ENCODE data around the gene KLHL35. TPM values are rescaled to one million over a fixed set of nuclear protein-coding genes. Genes with fewer than 3 reads are reported as not detected.

Gene KLHL35
- total and polyA plus RNA-seq, 4 donors = 6.1 to 23.3 (median 11.6) TPM

DNA sequence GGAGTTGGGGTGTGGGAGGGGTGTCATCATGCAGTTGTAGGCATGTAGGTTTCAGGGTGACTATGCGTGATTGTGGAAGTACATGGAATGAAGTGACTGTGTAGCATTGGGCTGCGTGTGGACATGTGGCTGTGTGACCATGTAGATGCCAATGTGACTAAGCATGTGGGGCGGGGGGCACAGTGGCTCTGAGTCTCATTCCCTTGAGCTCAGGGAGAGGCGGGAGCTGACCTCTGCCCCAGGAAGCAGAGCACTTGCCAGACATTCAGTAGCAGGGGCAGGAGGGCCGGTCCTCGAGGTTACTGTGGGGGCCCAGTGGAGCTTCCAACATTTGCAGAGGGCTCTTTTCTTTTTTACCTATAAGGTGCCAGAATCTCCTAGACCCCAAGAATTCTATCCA is 440 bp upstream of the KLHL35 start:
- peaks cover 2% of the 10 kb centered on the region for H3K9me3 ChIP-seq (ENCODE audit: control insufficient read depth, insufficient read depth, low read length)
- 64% methylated on average over 4 of the region's 6 CpGs for WGBS (ENCODE audit: insufficient coverage)
- peaks cover 36% of the 10 kb centered on the region for H3K27me3 ChIP-seq (ENCODE audit: control insufficient read depth, insufficient read depth, low read length)
- peak overlapping the region; percentile 22 for H3K4me3 ChIP-seq (ENCODE audit: low read depth, low read length)
- peaks cover 29% of the 10 kb centered on the region for H3K36me3 ChIP-seq (ENCODE audit: control insufficient read depth, insufficient read depth, low read length)
- no peak overlapping the region for H3K27ac ChIP-seq (ENCODE audit: low read depth, low read length)
- no peak for DNase-seq (ENCODE audit: low read depth in 4 of 6, low spot score in 6 of 6)
- H3K4me1 ChIP-seq (ENCODE audit: control insufficient read depth, insufficient read depth, low read length) = peaks cover 39% of the 10 kb centered on the region

DNA sequence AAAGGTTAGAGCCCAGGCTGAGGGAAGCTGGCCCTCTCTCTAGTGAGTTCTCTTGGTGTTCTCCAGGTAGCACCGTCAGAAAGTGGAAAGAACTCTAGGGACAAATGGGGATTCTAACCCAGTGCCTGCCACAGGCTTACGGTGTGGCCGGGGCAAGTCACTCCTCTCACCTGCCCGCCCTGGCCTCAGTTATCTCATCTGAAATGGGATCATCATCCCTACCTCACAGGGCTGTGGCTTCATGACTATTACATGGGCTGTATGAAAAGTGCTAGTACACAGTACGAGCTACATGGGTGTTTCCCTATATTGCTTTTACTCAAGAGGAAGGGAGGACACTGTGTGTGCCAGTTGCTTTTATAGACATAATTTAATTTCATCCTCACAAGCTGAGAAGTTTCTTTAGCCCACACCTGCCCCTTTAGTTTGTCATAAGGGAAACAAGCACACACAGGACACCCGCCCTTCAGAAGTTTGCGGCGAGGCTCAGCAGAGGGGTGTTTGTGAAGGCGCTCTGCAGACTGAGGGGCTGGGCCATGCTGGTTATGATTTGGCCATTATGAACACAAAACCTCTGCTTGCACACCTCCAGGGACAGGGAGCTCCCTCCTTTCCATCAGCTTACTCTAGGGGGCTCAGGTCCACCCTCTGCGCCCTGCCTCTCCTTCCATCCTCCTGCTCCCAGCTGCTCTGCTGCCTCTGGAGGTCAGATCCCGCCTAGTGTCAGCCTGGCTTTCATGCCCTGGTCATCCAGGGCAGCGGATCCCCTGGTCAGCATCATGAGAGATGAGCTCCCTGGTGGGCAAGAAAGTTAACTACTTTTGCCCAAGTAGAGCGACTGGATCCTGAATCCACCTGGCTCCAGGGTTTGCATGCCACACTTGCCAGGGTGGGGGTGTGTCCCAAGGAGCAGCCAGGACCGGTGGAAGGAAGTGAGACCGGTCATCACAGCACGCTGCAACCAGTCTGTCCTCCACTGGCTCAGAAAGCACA is 1.2 kb downstream of the KLHL35 start:
- Histone ChIP-seq H3K36me3 (ENCODE audit: control insufficient read depth, insufficient read depth, low read length) (peaks cover 26% of the 10 kb centered on the region), H3K4me1 (ENCODE audit: control insufficient read depth, insufficient read depth, low read length) (peaks cover 39% of the 10 kb centered on the region), H3K27ac (ENCODE audit: low read depth, low read length) (no peak overlapping the region), H3K4me3 (ENCODE audit: low read depth, low read length) (no peak overlapping the region), H3K27me3 (ENCODE audit: control insufficient read depth, insufficient read depth, low read length) (peaks cover 36% of the 10 kb centered on the region), H3K9me3 (ENCODE audit: control insufficient read depth, insufficient read depth, low read length) (peaks cover 2% of the 10 kb centered on the region)
- WGBS (ENCODE audit: insufficient coverage) = 45% methylated on average over 9 of the region's 16 CpGs
- peak in 1 of 6 donors; percentile 48 for DNase-seq (ENCODE audit: low read depth in 4 of 6, low spot score in 6 of 6)

DNA sequence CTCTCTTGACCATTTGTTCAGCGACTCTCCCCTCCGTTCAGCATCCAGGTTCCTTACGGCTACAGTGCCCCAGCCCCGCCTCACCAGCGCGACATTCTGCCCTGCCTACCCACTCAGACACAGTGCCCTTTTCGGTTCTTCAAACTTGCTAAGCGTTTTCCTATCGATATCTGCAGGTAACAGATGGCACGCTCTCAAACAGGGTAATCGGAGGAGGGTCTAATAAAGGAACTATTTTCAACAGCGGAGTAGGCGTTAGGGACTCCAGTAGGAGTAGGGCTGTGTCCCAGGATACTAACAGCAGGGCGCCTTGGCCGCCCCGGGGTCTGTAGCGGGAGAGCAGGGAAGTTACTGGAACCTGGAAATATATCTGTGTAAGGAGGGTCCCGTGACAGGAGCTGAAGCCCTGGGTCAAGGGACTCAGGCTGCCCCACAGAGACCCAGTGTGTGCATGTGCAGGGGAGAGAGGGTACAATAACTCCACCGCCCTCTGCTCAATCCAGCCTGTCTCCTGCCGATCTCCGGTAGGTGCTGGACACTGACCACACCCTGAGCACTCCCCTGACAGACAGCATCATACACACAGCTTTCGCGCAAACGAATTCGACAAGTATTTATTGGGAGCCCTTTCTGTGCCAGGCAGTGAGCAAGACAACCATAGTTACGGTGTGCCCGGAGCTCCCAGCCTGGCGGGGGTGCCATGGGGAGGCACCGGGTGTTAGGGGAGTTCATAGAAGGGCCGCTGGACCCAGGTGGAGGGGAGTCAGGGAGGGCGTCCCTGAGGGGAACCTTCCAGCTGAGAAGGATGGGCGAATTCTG is 2.1 kb downstream of the KLHL35 start:
- Histone ChIP-seq H3K36me3 (ENCODE audit: control insufficient read depth, insufficient read depth, low read length) (peaks cover 21% of the 10 kb centered on the region), H3K4me3 (ENCODE audit: low read depth, low read length) (peak overlapping the region; percentile 31), H3K27ac (ENCODE audit: low read depth, low read length) (no peak overlapping the region), H3K9me3 (ENCODE audit: control insufficient read depth, insufficient read depth, low read length) (peaks cover 2% of the 10 kb centered on the region), H3K4me1 (ENCODE audit: control insufficient read depth, insufficient read depth, low read length) (peaks cover 39% of the 10 kb centered on the region), H3K27me3 (ENCODE audit: control insufficient read depth, insufficient read depth, low read length) (peaks cover 36% of the 10 kb centered on the region)
- WGBS (ENCODE audit: insufficient coverage) = 18% methylated on average over 27 of the region's 32 CpGs
- peak in 2 of 6 donors; percentile 69 to 79 for DNase-seq (ENCODE audit: low read depth in 4 of 6, low spot score in 6 of 6)

- Histone ChIP-seq H3K4me1 (ENCODE audit: control insufficient read depth, insufficient read depth, low read length) (peaks cover 39% of the 10 kb centered on the region), H3K36me3 (ENCODE audit: control insufficient read depth, insufficient read depth, low read length) (peaks cover 18% of the 10 kb centered on the region), H3K4me3 (ENCODE audit: low read depth, low read length) (peak overlapping the region; percentile 31), H3K27me3 (ENCODE audit: control insufficient read depth, insufficient read depth, low read length) (peaks cover 36% of the 10 kb centered on the region), H3K27ac (ENCODE audit: low read depth, low read length) (no peak overlapping the region), H3K9me3 (ENCODE audit: control insufficient read depth, insufficient read depth, low read length) (peaks cover 2% of the 10 kb centered on the region)
- under 1% methylated on average over 134 of the region's 134 CpGs for WGBS (ENCODE audit: insufficient coverage)
- DNase-seq (ENCODE audit: low read depth in 4 of 6, low spot score in 6 of 6) = peak in 4 of 6 donors; percentile 32 to 92 (median 70)
These were observed 2.9 kb downstream of the KLHL35 start for GRCh38 chr11:75429902-75430713.

- Histone ChIP-seq H3K27me3 (ENCODE audit: control insufficient read depth, insufficient read depth, low read length) (peaks cover 36% of the 10 kb centered on the region), H3K36me3 (ENCODE audit: control insufficient read depth, insufficient read depth, low read length) (peaks cover 14% of the 10 kb centered on the region), H3K4me3 (ENCODE audit: low read depth, low read length) (peak overlapping the region; percentile 13), H3K9me3 (ENCODE audit: control insufficient read depth, insufficient read depth, low read length) (peaks cover 2% of the 10 kb centered on the region), H3K4me1 (ENCODE audit: control insufficient read depth, insufficient read depth, low read length) (peaks cover 39% of the 10 kb centered on the region), H3K27ac (ENCODE audit: low read depth, low read length) (no peak overlapping the region)
- WGBS (ENCODE audit: insufficient coverage) = 15% methylated on average over 25 of the region's 25 CpGs
- no peak for DNase-seq (ENCODE audit: low read depth in 4 of 6, low spot score in 6 of 6)
These were observed 3.4 kb downstream of the KLHL35 start for GRCh38 chr11:75429641-75429901.

- peaks cover 16% of the 10 kb centered on the region for H3K36me3 ChIP-seq (ENCODE audit: control insufficient read depth, insufficient read depth, low read length)
- H3K9me3 ChIP-seq (ENCODE audit: control insufficient read depth, insufficient read depth, low read length) = peaks cover 2% of the 10 kb centered on the region
- H3K27ac ChIP-seq (ENCODE audit: low read depth, low read length) = no peak overlapping the region
- WGBS (ENCODE audit: insufficient coverage) = 68% methylated on average over 12 of the region's 16 CpGs
- peaks cover 36% of the 10 kb centered on the region for H3K27me3 ChIP-seq (ENCODE audit: control insufficient read depth, insufficient read depth, low read length)
- H3K4me1 ChIP-seq (ENCODE audit: control insufficient read depth, insufficient read depth, low read length) = peaks cover 38% of the 10 kb centered on the region
- DNase-seq (ENCODE audit: low read depth in 4 of 6, low spot score in 6 of 6) = no peak
- peak overlapping the region; percentile 13 for H3K4me3 ChIP-seq (ENCODE audit: low read depth, low read length)
These were observed 3.9 kb downstream of the KLHL35 start for GRCh38 chr11:75428989-75429640.

GRCh38 chr11:75428281-75428724 is 4.7 kb downstream of the KLHL35 start:
- Histone ChIP-seq H3K4me3 (ENCODE audit: low read depth, low read length) (peak overlapping the region; percentile 40), H3K9me3 (ENCODE audit: control insufficient read depth, insufficient read depth, low read length) (peaks cover 2% of the 10 kb centered on the region), H3K36me3 (ENCODE audit: control insufficient read depth, insufficient read depth, low read length) (peaks cover 21% of the 10 kb centered on the region), H3K27ac (ENCODE audit: low read depth, low read length) (no peak overlapping the region), H3K4me1 (ENCODE audit: control insufficient read depth, insufficient read depth, low read length) (peaks cover 32% of the 10 kb centered on the region), H3K27me3 (ENCODE audit: control insufficient read depth, insufficient read depth, low read length) (peaks cover 36% of the 10 kb centered on the region)
- WGBS (ENCODE audit: insufficient coverage) = 19% methylated on average over 28 of the region's 32 CpGs
- DNase-seq (ENCODE audit: low read depth in 4 of 6, low spot score in 6 of 6) = peak; percentile 74 to 95 (median 80)

DNA sequence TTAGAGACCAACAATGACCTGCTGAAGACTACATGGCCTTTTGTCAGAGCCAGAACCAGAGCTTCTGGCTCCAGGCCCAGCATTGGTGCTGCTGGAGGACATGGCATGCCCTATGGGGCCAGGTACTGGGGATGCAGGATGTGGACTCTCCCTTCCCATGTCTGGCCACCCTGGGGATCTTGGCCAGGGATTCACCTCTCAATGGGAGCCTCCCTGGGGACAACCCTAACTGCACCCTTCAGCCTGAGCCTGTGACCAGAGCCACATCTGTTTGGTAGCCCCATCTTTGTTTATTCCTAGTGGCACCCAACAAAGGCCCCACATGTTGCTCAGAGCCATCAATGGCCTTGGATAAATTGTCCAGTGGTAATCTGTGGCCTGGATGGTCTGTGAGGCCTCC is 5.8 kb downstream of the KLHL35 start:
- Histone ChIP-seq H3K9me3 (ENCODE audit: control insufficient read depth, insufficient read depth, low read length) (peaks cover 2% of the 10 kb centered on the region), H3K27me3 (ENCODE audit: control insufficient read depth, insufficient read depth, low read length) (peaks cover 28% of the 10 kb centered on the region), H3K4me3 (ENCODE audit: low read depth, low read length) (no peak overlapping the region), H3K27ac (ENCODE audit: low read depth, low read length) (no peak overlapping the region), H3K36me3 (ENCODE audit: control insufficient read depth, insufficient read depth, low read length) (peaks cover 30% of the 10 kb centered on the region), H3K4me1 (ENCODE audit: control insufficient read depth, insufficient read depth, low read length) (peaks cover 21% of the 10 kb centered on the region)
- DNase-seq (ENCODE audit: low read depth in 4 of 6, low spot score in 6 of 6) = no peak

DNA sequence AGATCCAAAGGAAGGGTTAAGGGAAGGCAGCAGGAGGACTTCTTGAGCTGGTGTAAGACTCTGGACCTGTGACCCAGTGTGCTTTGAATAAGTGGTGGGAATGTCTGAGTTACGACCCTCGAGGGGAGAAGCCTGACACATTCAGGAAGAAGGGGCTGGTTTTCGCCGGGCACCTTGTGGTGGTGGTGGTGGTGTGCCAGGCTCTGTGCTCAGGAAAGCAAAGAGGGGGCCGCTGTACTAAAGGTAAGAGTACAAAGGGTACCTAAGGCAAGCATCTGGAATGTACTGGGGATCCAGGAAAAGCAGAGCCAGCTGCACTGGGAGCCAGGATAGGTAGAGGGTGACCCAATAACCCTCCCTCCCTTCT is 6.3 kb downstream of the KLHL35 start:
- no peak for DNase-seq (ENCODE audit: low read depth in 4 of 6, low spot score in 6 of 6)

More for the DNA sequence above, 6.3 kb downstream of the KLHL35 start:
- Histone ChIP-seq H3K4me1 (ENCODE audit: control insufficient read depth, insufficient read depth, low read length) (peaks cover 18% of the 10 kb centered on the region), H3K27ac (ENCODE audit: low read depth, low read length) (no peak overlapping the region), H3K27me3 (ENCODE audit: control insufficient read depth, insufficient read depth, low read length) (peaks cover 23% of the 10 kb centered on the region), H3K4me3 (ENCODE audit: low read depth, low read length) (no peak overlapping the region), H3K9me3 (ENCODE audit: control insufficient read depth, insufficient read depth, low read length) (peaks cover 2% of the 10 kb centered on the region), H3K36me3 (ENCODE audit: control insufficient read depth, insufficient read depth, low read length) (peaks cover 30% of the 10 kb centered on the region)
- 87% methylated on average over 4 of the region's 5 CpGs for WGBS (ENCODE audit: insufficient coverage)
